ENCODE data around the gene TAB3. TPM values are rescaled to one million over a fixed set of nuclear protein-coding genes. Genes with fewer than 3 reads are reported as not detected.

TAB3 gene
- total and polyA plus RNA-seq, 8 donors = 5.9 to 163 (median 20.3) TPM

- 57 to 91% (median 71%) methylated on average over 1 of the region's 1 CpG for WGBS, 5 donors
- no peaks in the 10 kb centered on the region for H3K27me3 ChIP-seq
- intact Hi-C loops (cut with DNase I; ENCODE audit: low total_unique reads) = no loop called here
- H3K4me1 ChIP-seq = peaks cover 0 to 3% (median 0%) of the 10 kb centered on the region in 4 donors
- H3K9me3 ChIP-seq = no peaks in the 10 kb centered on the region
- TF ChIP-seq, protein P1, sequence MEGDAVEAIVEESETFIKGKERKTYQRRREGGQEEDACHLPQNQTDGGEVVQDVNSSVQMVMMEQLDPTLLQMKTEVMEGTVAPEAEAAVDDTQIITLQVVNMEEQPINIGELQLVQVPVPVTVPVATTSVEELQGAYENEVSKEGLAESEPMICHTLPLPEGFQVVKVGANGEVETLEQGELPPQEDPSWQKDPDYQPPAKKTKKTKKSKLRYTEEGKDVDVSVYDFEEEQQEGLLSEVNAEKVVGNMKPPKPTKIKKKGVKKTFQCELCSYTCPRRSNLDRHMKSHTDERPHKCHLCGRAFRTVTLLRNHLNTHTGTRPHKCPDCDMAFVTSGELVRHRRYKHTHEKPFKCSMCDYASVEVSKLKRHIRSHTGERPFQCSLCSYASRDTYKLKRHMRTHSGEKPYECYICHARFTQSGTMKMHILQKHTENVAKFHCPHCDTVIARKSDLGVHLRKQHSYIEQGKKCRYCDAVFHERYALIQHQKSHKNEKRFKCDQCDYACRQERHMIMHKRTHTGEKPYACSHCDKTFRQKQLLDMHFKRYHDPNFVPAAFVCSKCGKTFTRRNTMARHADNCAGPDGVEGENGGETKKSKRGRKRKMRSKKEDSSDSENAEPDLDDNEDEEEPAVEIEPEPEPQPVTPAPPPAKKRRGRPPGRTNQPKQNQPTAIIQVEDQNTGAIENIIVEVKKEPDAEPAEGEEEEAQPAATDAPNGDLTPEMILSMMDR (IDR thresholded peaks at IDR 0.05) = no peak
- TF ChIP-seq POLR2A (IDR thresholded peaks at IDR 0.05) (no peak), EP300 (IDR thresholded peaks at IDR 0.05) (no peak), POLR2AphosphoS5 (IDR thresholded peaks at IDR 0.05) (no peak)
- no peaks in the 10 kb centered on the region for H3K36me3 ChIP-seq
- no peak for DNase-seq
- H3K4me3 ChIP-seq = no peak overlapping the region
- no peak overlapping the region for H3K27ac ChIP-seq
These were observed 42.9 kb upstream of the TAB3 start for GRCh38 chrX:30931920-30932319.

- Histone ChIP-seq H3K27me3 (no peaks in the 10 kb centered on the region), H3K4me1 (peaks cover 0 to 3% (median 0%) of the 10 kb centered on the region in 4 donors), H3K27ac (peak overlapping the region in 1 of 5 donors; percentile 7), H3K9me3 (no peaks in the 10 kb centered on the region), H3K4me3 (no peak overlapping the region), H3K36me3 (no peaks in the 10 kb centered on the region)
- 42 to 47% (median 44%) methylated on average over 6 of the region's 6 CpGs for WGBS, 5 donors
- TF ChIP-seq, protein P1 (IDR thresholded peaks at IDR 0.05) = no peak
- no peak for TF ChIP-seq POLR2A (IDR thresholded peaks at IDR 0.05)
- TF ChIP-seq POLR2AphosphoS5 (IDR thresholded peaks at IDR 0.05) = no peak
- TF ChIP-seq EP300 (IDR thresholded peaks at IDR 0.05) = no peak
- no peak for DNase-seq
- intact Hi-C loops (cut with DNase I; ENCODE audit: low total_unique reads) = no loop called here
These were observed 41.6 kb upstream of the TAB3 start for GRCh38 chrX:30930679-30931078.

DNA sequence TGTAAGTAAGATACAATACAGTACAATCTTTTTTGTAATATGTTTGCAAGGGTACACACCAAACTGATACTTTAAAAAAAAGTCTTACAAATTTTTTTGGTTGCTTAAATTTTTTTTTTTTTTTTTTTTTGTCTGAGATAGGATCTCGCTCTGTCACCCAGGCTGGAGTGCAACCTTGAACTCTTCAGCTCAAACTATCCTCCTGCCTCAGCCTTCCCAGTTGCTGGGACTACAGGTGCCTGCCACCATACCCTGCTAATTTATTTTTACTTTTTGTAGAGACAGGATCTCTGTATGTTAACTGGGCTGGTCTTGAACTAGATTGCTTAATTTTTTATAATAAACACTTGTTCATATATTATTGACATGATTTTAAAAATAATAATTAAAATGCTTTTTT is 41.1 kb upstream of the TAB3 start:
- Histone ChIP-seq H3K4me3 (no peak overlapping the region), H3K27ac (no peak overlapping the region), H3K9me3 (no peaks in the 10 kb centered on the region), H3K36me3 (no peaks in the 10 kb centered on the region), H3K27me3 (no peaks in the 10 kb centered on the region), H3K4me1 (peaks cover 0 to 3% (median 0%) of the 10 kb centered on the region in 4 donors)
- intact Hi-C loops (cut with DNase I; ENCODE audit: low total_unique reads) = no loop called here
- 54 to 77% (median 58%) methylated on average over 1 of the region's 1 CpG for WGBS, 5 donors
- no peak for TF ChIP-seq POLR2AphosphoS5 (IDR thresholded peaks at IDR 0.05)
- TF ChIP-seq, protein P1 (IDR thresholded peaks at IDR 0.05) = no peak
- TF ChIP-seq EP300 (IDR thresholded peaks at IDR 0.05) = no peak
- TF ChIP-seq POLR2A (IDR thresholded peaks at IDR 0.05) = no peak
- DNase-seq = no peak

- Histone ChIP-seq H3K4me3 (no peak overlapping the region), H3K4me1 (no peaks in the 10 kb centered on the region), H3K27ac (no peak overlapping the region), H3K9me3 (no peaks in the 10 kb centered on the region), H3K36me3 (no peaks in the 10 kb centered on the region), H3K27me3 (peaks cover 0 to 3% (median 0%) of the 10 kb centered on the region in 3 donors)
- TF ChIP-seq, protein P1 (IDR thresholded peaks at IDR 0.05) = no peak
- TF ChIP-seq POLR2AphosphoS5 (IDR thresholded peaks at IDR 0.05) = no peak
- intact Hi-C loops (cut with DNase I; ENCODE audit: low total_unique reads) = no loop called here
- 84 to 98% (median 93%) methylated on average over 2 to 3 of the region's 3 CpGs for WGBS, 5 donors
- DNase-seq = no peak
These were observed 31.2 kb upstream of the TAB3 start for GRCh38 chrX:30920271-30920670.

Data from stomach (tissue), 9 donors.